PFSK-1 (cell line): ENCODE results near the gene KRT5.

Experiments used
- FOXP2 ChIP-seq: optimal IDR thresholded peaks from 2 replicates; pipeline ENCODE3; 2011; ENCODE audit warnings: borderline replicate concordance, control low read depth, inconsistent platforms; ENCODE audit not compliant: insufficient read depth; ENCODE audit errors: extremely low read length, extremely low read depth
- POLR2AphosphoS5 ChIP-seq: IDR thresholded peaks from 2 replicates; pipeline ENCODE4 v1.6.1; 2012; ENCODE audit warnings: low read depth, mild to moderate bottlenecking, control low read depth, low read length, moderate library complexity
- SIN3A ChIP-seq: IDR thresholded peaks from 2 replicates; pipeline ENCODE4 v1.6.1; 2012; ENCODE audit warnings: mild to moderate bottlenecking, low read length, moderate library complexity, borderline replicate concordance; ENCODE audit not compliant: insufficient read depth
- TAF1 ChIP-seq: IDR thresholded peaks from 2 replicates; pipeline ENCODE4 v1.6.1; 2012; ENCODE audit warnings: low read length, control low read depth, borderline replicate concordance; ENCODE audit not compliant: insufficient read depth

DNA sequence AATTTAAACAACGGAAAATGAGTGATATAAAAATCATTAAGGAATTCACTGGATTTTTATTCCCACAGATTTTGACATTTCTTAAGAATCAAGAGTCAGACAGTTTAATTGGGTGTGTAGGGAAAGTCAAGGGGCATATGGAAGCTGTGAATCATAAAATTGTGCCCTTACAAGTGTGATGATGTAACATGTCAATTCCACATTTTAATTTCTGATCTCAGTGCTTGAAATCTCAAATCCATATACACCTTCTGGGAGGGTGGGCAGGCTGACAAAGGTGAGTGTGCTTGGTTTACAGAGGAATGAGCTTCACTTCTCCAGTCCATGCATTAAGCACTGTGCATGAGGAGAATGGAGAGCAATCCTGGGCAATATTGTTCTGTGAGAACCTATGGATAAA is 26.1 kb downstream of the KRT5 start:
- TF ChIP-seq TAF1: no peak
- TF ChIP-seq SIN3A: no peak
- no peak for TF ChIP-seq FOXP2
- TF ChIP-seq POLR2AphosphoS5: no peak
